ENCODE data around the gene KCND3.

KCND3 gene

GRCh38 chr1:112017183-112017582, 27.7 kb upstream of the KCND3 start:
- Histone ChIP-seq H3K4me3 (ENCODE audit: low read length in 2 of 2) (no peak overlapping the region), H3K14ac (ENCODE audit: low read length) (no peak overlapping the region), H2BK5ac (ENCODE audit: low read length) (no peak overlapping the region), H2AK5ac (ENCODE audit: low read depth, low read length) (no peak overlapping the region), H2BK120ac (ENCODE audit: low read depth, low read length) (no peak overlapping the region), H2BK15ac (ENCODE audit: low read length) (no peak overlapping the region), H3K4ac (ENCODE audit: low read length) (no peak overlapping the region), H4K91ac (ENCODE audit: low read depth, low read length, poor library complexity) (no peak overlapping the region), H3K4me2 (ENCODE audit: insufficient read depth, low read length, poor library complexity, severe bottlenecking) (no peak overlapping the region), H3K18ac (ENCODE audit: low read length) (no peak overlapping the region), H3K79me1 (ENCODE audit: low read depth, low read length) (no peaks in the 10 kb centered on the region), H3K9ac (ENCODE audit: low read depth, low read length, poor library complexity) (no peak overlapping the region), H3K27me3 (ENCODE audit: control insufficient read depth in 3 of 3, insufficient read depth in 3 of 3, low read depth in 1 of 3, low read length in 3 of 3) (peaks cover 0 to 8% (median 0%) of the 10 kb centered on the region in 3 experiments), H2BK12ac (ENCODE audit: low read length) (no peak overlapping the region), H3K36me3 (replicated peaks in 1 of 2; ENCODE audit: control insufficient read depth in 2 of 2, insufficient read depth in 2 of 2, low read length in 2 of 2) (no peaks in the 10 kb centered on the region), H3K9me3 (replicated peaks in 1 of 2; ENCODE audit: control insufficient read depth in 2 of 2, insufficient read depth in 1 of 2, low read depth in 1 of 2, low read length in 2 of 2) (peaks cover 0 to 4% of the 10 kb centered on the region in 2 donors), H4K8ac (ENCODE audit: low read depth, low read length) (no peak overlapping the region), H2AFZ (ENCODE audit: low read length) (no peak overlapping the region), H3K4me1 (ENCODE audit: control insufficient read depth in 2 of 2, insufficient read depth in 1 of 2, low read depth in 1 of 2, low read length in 2 of 2) (peaks cover 0 to 7% of the 10 kb centered on the region in 2 donors), H3K23ac (ENCODE audit: low read depth, low read length, poor library complexity) (no peak overlapping the region), H3K27ac (replicated peaks; ENCODE audit: low read length) (no peak overlapping the region)
- no CpG with 5 or more reads among the region's 6 CpGs for WGBS, 2 donors (ENCODE audit: extremely low coverage in 2 of 2, insufficient read length in 2 of 2, insufficient replicate concordance in 1 of 2)
- no peak for DNase-seq (ENCODE audit: low spot score)

- no peak overlapping the region for H3K4ac ChIP-seq (ENCODE audit: low read length)
- no peak overlapping the region for H3K4me3 ChIP-seq (ENCODE audit: low read length in 2 of 2)
- H2AFZ ChIP-seq (ENCODE audit: low read length): no peak overlapping the region
- H3K9me3 ChIP-seq (replicated peaks in 1 of 2; ENCODE audit: control insufficient read depth in 2 of 2, insufficient read depth in 1 of 2, low read depth in 1 of 2, low read length in 2 of 2): peaks cover 0 to 4% of the 10 kb centered on the region in 2 donors
- DNase-seq (ENCODE audit: low spot score): no peak
- H3K9ac ChIP-seq (ENCODE audit: low read depth, low read length, poor library complexity): no peak overlapping the region
- no peaks in the 10 kb centered on the region for H3K4me1 ChIP-seq (ENCODE audit: control insufficient read depth in 2 of 2, insufficient read depth in 1 of 2, low read depth in 1 of 2, low read length in 2 of 2)
- H4K91ac ChIP-seq (ENCODE audit: low read depth, low read length, poor library complexity): no peak overlapping the region
- H3K79me1 ChIP-seq (ENCODE audit: low read depth, low read length): no peaks in the 10 kb centered on the region
- H2BK15ac ChIP-seq (ENCODE audit: low read length): no peak overlapping the region
- H3K27ac ChIP-seq (replicated peaks; ENCODE audit: low read length): no peak overlapping the region
- H3K18ac ChIP-seq (ENCODE audit: low read length): no peak overlapping the region
- no CpG with 5 or more reads among the region's 1 CpG for WGBS, 2 donors (ENCODE audit: extremely low coverage in 2 of 2, insufficient read length in 2 of 2, insufficient replicate concordance in 1 of 2)
- no peak overlapping the region for H3K4me2 ChIP-seq (ENCODE audit: insufficient read depth, low read length, poor library complexity, severe bottlenecking)
- no peaks in the 10 kb centered on the region for H3K36me3 ChIP-seq (replicated peaks in 1 of 2; ENCODE audit: control insufficient read depth in 2 of 2, insufficient read depth in 2 of 2, low read length in 2 of 2)
- H2BK5ac ChIP-seq (ENCODE audit: low read length): no peak overlapping the region
- no peak overlapping the region for H2AK5ac ChIP-seq (ENCODE audit: low read depth, low read length)
- no peak overlapping the region for H4K8ac ChIP-seq (ENCODE audit: low read depth, low read length)
- no peak overlapping the region for H3K14ac ChIP-seq (ENCODE audit: low read length)
- H2BK120ac ChIP-seq (ENCODE audit: low read depth, low read length): no peak overlapping the region
- H2BK12ac ChIP-seq (ENCODE audit: low read length): no peak overlapping the region
- no peak overlapping the region for H3K23ac ChIP-seq (ENCODE audit: low read depth, low read length, poor library complexity)
- H3K27me3 ChIP-seq (ENCODE audit: control insufficient read depth in 3 of 3, insufficient read depth in 3 of 3, low read depth in 1 of 3, low read length in 3 of 3): peaks cover 0 to 8% (median 0%) of the 10 kb centered on the region in 3 experiments
Observed at GRCh38 chr1:112012823-112013222, 23.4 kb upstream of the KCND3 start.

- Histone ChIP-seq H3K9me3 (replicated peaks in 1 of 2; ENCODE audit: control insufficient read depth in 2 of 2, insufficient read depth in 1 of 2, low read depth in 1 of 2, low read length in 2 of 2) (peaks cover 0 to 5% of the 10 kb centered on the region in 2 donors), H4K91ac (ENCODE audit: low read depth, low read length, poor library complexity) (no peak overlapping the region), H2AK5ac (ENCODE audit: low read depth, low read length) (no peak overlapping the region), H3K27ac (replicated peaks; ENCODE audit: low read length) (no peak overlapping the region), H3K4me2 (ENCODE audit: insufficient read depth, low read length, poor library complexity, severe bottlenecking) (no peak overlapping the region), H3K4ac (ENCODE audit: low read length) (no peak overlapping the region), H3K14ac (ENCODE audit: low read length) (no peak overlapping the region), H2BK12ac (ENCODE audit: low read length) (no peak overlapping the region), H3K79me1 (ENCODE audit: low read depth, low read length) (no peaks in the 10 kb centered on the region), H3K27me3 (ENCODE audit: control insufficient read depth in 3 of 3, insufficient read depth in 3 of 3, low read depth in 1 of 3, low read length in 3 of 3) (peaks cover 0 to 8% (median 0%) of the 10 kb centered on the region in 3 experiments), H2AFZ (ENCODE audit: low read length) (no peak overlapping the region), H3K18ac (ENCODE audit: low read length) (no peak overlapping the region), H3K4me3 (ENCODE audit: low read length in 2 of 2) (no peak overlapping the region), H2BK15ac (ENCODE audit: low read length) (no peak overlapping the region), H3K4me1 (ENCODE audit: control insufficient read depth in 2 of 2, insufficient read depth in 1 of 2, low read depth in 1 of 2, low read length in 2 of 2) (no peaks in the 10 kb centered on the region), H2BK5ac (ENCODE audit: low read length) (no peak overlapping the region), H3K9ac (ENCODE audit: low read depth, low read length, poor library complexity) (no peak overlapping the region), H4K8ac (ENCODE audit: low read depth, low read length) (no peak overlapping the region), H2BK120ac (ENCODE audit: low read depth, low read length) (no peak overlapping the region), H3K23ac (ENCODE audit: low read depth, low read length, poor library complexity) (no peak overlapping the region), H3K36me3 (replicated peaks in 1 of 2; ENCODE audit: control insufficient read depth in 2 of 2, insufficient read depth in 2 of 2, low read length in 2 of 2) (no peaks in the 10 kb centered on the region)
- DNase-seq (ENCODE audit: low spot score): no peak
- WGBS, 2 donors (ENCODE audit: extremely low coverage in 2 of 2, insufficient read length in 2 of 2, insufficient replicate concordance in 1 of 2): no CpG with 5 or more reads among the region's 3 CpGs
Observed at GRCh38 chr1:112011202-112011601, 21.7 kb upstream of the KCND3 start.

GRCh38 chr1:112007169-112007568, 17.7 kb upstream of the KCND3 start:
- no peaks in the 10 kb centered on the region for H3K36me3 ChIP-seq (replicated peaks in 1 of 2; ENCODE audit: control insufficient read depth in 2 of 2, insufficient read depth in 2 of 2, low read length in 2 of 2)
- H4K8ac ChIP-seq (ENCODE audit: low read depth, low read length): no peak overlapping the region
- H3K79me1 ChIP-seq (ENCODE audit: low read depth, low read length): no peaks in the 10 kb centered on the region
- H3K27me3 ChIP-seq (ENCODE audit: control insufficient read depth in 3 of 3, insufficient read depth in 3 of 3, low read depth in 1 of 3, low read length in 3 of 3): peaks cover 0 to 2% (median 0%) of the 10 kb centered on the region in 3 experiments
- no peak overlapping the region for H3K4me3 ChIP-seq (ENCODE audit: low read length in 2 of 2)
- H3K9ac ChIP-seq (ENCODE audit: low read depth, low read length, poor library complexity): no peak overlapping the region
- H2BK12ac ChIP-seq (ENCODE audit: low read length): no peak overlapping the region
- H3K4me1 ChIP-seq (ENCODE audit: control insufficient read depth in 2 of 2, insufficient read depth in 1 of 2, low read depth in 1 of 2, low read length in 2 of 2): no peaks in the 10 kb centered on the region
- no peak overlapping the region for H2BK15ac ChIP-seq (ENCODE audit: low read length)
- no peak overlapping the region for H3K14ac ChIP-seq (ENCODE audit: low read length)
- no peak overlapping the region for H3K27ac ChIP-seq (replicated peaks; ENCODE audit: low read length)
- no peak overlapping the region for H3K23ac ChIP-seq (ENCODE audit: low read depth, low read length, poor library complexity)
- no peak overlapping the region for H4K91ac ChIP-seq (ENCODE audit: low read depth, low read length, poor library complexity)
- no peak overlapping the region for H2BK120ac ChIP-seq (ENCODE audit: low read depth, low read length)
- DNase-seq (ENCODE audit: low spot score): no peak
- no peak overlapping the region for H2AK5ac ChIP-seq (ENCODE audit: low read depth, low read length)
- H3K9me3 ChIP-seq (replicated peaks in 1 of 2; ENCODE audit: control insufficient read depth in 2 of 2, insufficient read depth in 1 of 2, low read depth in 1 of 2, low read length in 2 of 2): peaks cover 0 to 1% of the 10 kb centered on the region in 2 donors
- no peak overlapping the region for H3K4ac ChIP-seq (ENCODE audit: low read length)
- no peak overlapping the region for H2BK5ac ChIP-seq (ENCODE audit: low read length)
- H2AFZ ChIP-seq (ENCODE audit: low read length): no peak overlapping the region
- H3K18ac ChIP-seq (ENCODE audit: low read length): no peak overlapping the region
- no peak overlapping the region for H3K4me2 ChIP-seq (ENCODE audit: insufficient read depth, low read length, poor library complexity, severe bottlenecking)
- no CpG with 5 or more reads among the region's 2 CpGs for WGBS, 2 donors (ENCODE audit: extremely low coverage in 2 of 2, insufficient read length in 2 of 2, insufficient replicate concordance in 1 of 2)

Measured in neuronal stem cell (in vitro differentiated cells).